Myocyte (in vitro differentiated cells): Measurements from ENCODE around the gene MLN. TPM values are rescaled to one million over a fixed set of nuclear protein-coding genes. Genes with fewer than 3 reads are reported as not detected.

ENCODE experiments used
- DNase-seq: peaks from one replicate; pipeline ENCODE4 v3.0.0-alpha.2; 2012; ENCODE audit warnings: low read depth
- total RNA-seq: library from RNA; depleted of rRNA; stranded (reverse); fragments of >200 nt; gene quantifications from 2 replicates; pipeline ENCODE4 v1.2.3, GENCODE V29; 2014

The MLN gene
- total RNA-seq, 1 donor from 2014 or later: not detected

DNA sequence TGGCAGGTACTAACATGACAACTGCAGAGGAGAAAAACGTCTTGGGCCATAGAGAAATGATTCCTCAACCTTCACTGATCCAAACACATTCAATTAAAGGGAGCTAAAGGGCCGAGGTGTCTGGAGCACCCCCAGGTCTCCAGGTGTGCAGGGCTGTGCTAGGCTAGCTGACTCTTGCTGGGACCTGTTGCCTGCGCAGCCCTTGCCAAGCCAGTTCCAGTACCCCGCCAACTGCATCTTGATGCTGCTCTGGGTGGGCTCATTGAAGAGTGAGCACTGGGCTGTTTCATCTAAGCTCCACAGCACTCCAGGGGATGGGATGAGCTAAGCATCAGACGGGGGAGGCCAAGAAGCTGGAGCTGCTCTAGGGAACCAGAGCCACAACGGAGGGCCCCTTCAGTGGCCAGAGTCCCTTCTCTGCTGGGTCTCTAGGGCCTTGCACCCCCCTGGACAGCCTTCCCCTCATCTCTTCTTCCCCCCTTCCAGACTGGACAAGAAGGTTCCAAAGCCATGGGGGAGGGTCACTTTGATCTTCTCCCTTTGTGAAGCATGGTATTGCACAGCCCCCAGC lies 30.8 kb downstream of the MLN start:
- no peak for DNase-seq

DNA sequence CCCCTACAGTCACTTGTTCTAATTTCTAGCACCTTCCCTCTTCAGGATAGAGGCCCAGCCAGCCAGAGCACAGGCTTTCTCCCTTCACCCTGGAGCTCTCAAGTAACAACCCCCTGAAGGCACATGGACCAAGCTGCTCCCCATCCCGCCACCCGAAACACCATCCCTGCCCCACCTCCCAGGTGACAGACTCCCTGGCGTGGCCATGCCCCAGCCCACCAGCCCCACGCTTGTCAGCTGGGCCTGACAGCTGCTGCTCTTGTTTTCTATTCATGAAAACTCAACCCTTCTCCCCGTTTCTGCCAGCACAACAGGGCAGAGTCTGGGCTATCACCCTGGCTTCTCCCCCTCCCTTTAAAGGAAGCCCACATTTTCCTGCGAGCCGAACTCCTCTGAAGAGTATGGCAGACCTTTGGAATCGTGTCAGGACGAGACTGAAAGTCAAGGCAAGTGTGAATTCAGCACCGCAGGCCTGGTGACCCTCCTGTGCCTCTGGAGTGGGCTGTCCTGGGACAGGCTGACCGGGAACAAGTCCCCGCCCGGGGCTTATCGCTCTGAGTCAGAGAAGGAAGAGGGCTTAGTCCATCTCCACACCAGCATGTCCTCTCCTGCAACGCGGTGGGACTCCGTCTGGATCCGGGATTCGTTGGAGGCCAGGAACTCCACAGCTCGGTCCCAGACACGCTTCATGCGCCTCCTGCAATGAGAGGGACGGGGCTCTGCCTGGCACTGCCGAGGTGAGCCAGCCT lies 31.5 kb downstream of the MLN start:
- no peak for DNase-seq

DNA sequence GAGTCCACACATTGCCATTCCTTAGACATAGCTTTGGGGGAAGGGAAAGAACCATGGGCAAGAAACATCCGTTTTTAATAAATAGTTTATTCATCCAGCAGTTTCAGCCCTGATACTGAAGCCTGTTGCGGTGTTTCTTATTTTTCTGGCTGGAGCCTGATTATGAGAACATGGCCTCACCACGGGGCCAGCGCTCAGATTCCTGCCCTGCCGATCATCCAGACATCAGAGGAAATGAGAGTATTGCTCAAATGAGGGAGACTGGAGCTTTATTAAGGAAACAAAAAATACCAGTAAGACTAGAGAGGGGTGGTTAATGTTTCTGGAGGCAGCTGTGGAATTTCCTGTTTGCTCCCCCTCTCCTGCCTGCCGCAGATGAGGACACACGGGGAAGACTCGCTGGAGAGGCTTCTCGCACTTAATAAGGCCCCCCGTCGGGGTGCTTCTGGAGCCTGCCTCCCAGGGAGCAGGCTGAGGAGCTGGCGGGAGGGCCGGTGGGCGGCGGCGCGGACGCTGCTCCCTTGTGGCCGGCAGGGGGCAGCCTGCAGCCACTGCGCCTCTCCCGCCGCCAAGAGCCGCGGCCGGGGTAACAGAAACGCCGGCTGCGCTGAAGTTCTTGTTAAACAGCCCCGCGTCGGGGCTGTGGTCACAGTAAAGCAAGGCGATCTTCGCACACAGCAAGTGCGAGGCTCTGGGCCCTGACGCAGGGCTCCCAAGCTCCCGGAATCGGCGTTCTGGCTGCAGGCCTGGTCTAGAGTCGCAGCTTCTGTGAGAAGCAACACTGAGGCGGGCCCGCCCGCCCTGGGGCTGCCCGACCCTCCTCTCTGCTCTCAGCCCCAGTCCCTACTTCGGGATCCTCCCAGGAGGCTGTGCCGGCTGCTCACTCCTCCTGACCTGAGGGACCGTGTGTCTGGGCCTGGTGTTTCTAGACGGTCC lies 32.4 kb downstream of the MLN start:
- peak; percentile 87 for DNase-seq

DNA sequence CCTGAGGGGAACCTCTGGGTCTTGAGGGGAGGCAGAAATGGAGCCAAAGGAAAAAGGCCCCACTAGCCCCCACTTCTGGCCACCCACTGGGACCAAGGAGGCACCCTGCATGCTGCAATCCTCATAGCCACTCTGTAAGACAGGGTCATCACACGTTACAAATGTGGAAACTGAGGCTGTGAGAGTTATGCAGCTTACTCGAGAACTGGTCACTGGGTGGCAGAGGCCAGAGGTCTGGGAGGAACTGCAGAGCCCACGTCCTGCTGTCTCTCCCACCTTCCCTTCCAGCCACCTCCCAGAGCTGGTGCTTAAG lies 33.0 kb downstream of the MLN start:
- DNase-seq: no peak

DNA sequence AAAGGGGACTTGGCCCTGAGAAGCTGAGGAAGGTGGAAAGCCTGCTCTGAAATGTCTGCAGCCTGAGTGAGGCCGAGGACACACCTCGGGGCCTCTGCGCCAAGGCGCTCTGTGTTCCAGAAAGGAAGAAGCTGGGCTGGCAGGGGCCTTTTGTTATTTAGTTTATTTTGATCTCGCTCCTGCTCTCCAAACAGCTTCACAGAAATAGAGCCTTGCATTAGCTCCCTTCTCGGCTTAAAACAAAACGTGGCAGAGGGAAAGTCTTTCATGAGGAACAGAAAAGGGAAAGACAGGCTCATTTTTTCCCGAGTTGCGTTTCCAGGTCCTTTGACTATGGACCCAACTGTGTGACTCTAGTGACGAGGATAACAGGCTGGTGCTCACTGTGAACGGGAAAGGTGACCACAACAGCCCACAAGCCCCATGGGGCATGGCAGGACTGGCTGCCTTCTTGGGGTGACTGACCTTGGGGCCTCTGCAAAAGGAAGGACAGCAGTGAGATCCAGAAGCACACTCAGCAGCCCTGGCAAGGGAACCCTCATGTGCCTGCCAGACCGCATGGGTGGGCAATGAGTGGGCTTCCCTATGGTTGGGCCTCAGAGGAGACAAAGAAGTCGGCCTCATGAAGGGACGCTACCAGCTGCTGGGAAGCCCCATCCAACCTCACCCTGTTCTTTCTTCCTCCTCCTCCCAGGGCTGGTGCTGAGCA lies 33.5 kb downstream of the MLN start:
- DNase-seq: no peak

DNA sequence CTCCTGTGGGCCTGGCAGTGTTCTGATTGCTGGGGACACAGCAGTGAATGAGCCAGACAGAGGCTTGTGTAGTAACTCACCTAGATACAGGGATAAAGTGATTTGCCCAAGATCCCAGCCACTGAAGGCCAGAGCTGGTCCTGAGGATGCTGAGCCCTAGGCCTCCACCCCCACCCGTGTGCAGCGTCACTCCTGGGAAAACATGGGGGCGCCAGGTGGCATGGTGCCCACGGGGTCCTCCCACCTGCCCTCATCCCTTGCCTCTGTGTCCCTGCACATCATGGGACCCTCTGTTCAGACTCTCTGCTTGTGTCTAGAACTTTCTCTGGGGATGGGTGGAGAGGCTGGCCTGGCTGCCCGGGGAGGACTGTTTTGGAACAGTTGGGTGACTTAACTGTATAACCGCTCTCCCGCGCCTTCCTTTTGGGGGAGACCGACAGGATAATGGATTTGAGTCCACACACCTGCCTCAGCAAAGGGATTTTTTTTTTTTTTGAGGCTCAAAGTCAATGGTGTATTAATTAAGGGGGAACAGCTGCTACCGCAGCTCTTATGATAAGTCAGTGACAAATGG lies 34.5 kb downstream of the MLN start:
- no peak for DNase-seq

DNA sequence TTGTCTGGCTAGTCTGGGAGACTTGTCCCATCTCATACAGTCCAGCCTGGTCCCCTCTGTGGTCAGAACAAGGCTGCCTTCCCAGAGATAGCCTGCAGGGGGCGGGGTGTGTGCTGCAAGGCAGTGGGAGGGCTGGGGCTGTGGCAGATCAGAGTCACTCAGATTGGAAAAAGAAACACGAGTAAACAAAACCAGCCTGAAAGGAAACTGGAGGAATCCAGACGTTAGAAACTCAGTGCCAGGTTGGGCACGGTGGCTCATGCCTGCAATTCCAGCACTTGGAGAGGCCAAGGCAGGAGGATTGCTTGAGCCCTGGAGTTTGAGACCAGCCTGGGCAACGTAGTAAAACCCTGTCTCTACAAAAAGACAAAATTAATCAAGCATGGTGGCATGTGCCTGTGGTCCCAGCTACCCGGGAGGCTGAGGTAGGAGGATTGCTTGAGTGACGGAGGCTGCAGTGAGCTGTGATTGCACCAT lies 35.1 kb downstream of the MLN start:
- peak; percentile 87 for DNase-seq

DNA sequence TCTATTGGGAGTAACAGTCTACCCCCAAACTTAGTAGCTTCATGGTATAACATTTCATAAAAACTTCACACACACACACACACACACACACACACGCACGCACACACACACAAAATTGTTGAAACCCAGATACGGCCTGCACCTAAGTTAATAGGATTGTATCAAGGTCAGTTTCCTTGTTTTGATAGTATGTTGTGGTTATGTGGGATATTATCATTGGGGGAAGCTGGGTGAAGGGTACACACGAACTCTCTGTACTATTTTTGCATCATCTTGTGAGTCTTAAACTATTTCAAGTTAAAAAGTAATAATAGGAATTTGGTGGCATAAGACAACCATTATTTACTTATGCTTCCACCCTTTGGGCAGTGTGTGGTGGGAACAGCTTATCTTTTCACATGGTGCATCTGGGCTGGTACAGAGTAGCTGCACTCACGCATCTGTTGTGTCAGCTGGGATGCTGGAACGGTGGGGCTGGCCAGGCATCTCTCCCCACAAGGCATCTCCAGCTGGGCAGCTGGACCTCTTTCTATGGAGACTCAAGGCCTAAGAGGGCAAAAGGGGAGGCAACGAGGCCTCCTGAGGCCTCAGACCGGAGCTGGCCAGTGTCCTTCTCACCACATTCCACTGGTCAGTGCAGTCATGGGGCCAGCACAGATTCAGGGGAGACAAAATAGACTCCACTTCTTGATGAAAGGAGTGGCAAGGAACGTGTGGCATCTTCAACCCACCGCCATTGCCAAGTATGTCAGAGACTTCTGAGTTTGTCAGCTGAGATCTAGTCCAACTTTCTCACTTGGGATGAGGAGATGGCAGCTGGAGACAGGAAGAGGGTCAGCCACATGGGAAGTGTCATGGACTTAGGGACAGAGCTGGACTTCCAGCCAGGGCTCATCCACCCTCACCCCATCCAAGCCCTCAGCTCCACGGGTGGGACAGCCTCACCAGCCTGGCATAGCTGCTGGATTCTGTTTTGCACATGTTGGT lies 36.6 kb downstream of the MLN start:
- DNase-seq: peak; percentile 91

DNA sequence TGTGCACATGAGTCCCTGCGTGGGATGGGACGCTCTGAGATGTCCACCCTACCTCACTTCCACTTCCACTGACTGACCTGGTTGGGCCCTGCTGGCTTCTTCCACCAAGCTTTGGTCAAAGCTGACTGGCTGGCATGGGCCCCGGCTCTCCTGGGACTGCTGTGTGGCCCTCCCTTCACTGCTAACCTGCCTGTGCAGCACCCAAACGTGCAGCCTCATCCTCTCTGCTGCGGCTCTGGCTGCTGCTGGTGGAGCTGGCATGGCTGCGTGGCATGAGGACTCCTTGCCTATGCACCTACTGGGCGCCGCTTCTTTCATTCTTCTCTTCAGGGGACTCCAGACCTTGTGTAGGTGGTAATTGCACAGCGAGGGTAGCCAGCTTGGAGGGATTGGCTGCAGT lies 38.4 kb downstream of the MLN start:
- DNase-seq: no peak

DNA sequence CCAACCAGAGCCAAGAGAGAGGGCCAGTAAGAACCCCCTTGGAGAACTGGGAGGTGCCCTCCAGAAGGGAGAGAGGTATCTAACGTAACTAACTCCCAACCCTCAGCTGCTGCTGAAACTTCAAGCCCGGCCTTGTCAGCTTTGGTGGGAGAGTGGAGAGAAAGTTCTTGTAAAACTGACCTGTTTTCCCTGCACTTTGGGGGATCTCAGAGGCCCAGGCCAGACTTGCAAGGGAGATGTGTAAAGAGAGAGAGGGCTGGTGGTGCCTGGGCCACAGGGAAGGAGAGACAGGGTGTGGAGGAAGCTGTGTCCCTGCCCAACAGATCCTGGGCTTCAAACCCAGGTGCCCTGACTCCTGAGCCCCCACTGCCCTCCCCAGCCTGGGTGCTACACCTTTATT lies 39.8 kb downstream of the MLN start:
- DNase-seq: no peak

DNA sequence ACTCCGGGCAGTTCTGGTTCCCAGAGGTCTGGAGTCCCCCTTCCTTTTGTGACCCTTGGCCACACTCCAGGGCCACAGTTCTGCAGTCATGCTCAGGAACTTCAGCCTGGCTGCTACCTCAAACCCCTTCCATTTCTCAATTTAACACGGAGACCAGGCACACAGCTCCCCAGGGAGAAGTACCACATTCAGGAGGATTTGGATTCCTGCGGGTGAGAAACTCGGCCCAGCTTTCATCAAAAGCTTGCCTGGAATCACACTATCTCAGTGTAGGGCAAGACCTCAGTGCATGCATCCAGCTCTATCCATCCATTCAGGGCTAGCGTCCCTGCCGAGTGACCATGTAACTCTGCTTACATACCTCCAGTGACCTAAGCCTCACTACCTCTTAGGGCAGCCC lies 40.3 kb downstream of the MLN start:
- no peak for DNase-seq

DNA sequence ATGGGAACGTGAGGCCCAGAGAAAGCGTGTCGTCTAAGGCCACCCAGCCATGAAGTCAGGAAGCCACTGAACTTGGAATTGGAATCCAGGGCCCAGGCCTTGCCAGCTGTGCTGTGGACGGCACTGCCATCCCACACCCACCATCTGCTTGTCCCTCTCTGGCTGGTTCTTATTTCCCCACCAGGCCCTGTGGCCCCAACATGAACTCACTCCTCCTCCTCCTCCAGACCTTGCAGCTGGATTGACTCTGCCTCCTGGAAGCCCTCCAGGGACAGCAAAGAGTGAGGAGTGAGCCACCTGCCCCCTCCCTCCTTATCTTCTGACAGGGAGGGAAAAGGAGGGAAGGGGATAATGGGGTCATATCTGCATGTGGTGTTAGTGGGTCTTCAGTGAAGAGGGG lies 41.1 kb downstream of the MLN start:
- no peak for DNase-seq

DNA sequence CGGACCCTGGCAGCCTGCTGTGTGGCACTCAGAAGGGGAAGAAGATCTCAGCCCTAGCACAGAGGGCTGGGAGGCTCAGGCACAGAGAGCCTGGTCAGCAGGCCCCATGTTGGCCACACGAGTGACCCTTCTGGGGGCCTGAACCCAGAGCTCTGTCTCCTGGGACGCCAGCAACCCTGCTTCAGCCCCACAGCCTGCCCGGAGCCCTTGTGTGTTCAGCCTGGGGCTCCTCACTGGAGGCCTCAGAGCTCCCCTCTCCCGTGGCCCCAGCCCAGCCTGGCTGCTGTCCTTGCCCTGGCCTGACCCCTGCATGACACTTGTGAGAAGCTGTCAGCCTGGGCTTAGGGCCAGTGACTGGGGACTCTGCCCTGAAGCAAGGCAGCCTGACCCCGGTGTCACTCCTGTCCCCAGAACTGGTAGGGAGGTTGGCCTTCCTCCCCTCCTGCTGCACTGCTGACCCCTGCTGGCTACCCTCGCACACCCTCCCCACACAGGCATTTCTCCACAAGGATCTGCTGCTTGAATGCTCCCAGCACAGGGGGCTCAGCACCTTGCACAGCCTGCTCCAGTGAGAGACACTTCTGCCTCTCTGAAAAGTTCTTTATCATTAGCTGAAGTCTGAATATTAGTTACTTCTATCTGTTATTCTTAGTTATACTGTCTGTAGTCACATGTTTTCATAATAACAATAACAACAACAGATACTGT lies 41.7 kb downstream of the MLN start:
- DNase-seq: peak; percentile 81

DNA sequence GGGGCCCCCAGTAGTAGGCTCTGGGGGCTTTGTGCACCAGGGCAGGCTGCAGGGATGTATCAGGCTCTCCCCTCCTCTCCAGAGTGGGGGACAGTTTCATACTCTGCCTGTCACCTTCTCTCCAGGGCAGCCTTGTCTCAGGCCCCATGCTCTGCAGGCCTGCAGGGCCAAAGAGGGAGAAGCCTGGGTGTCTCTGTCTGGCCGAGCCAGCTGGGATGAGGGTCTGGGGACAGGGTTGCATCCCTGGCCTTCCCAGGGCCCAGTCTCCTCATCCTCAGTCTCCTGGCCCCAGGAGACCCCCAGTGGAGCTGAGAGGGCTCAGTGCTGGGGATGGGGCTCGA lies 42.3 kb downstream of the MLN start:
- DNase-seq: no peak

DNA sequence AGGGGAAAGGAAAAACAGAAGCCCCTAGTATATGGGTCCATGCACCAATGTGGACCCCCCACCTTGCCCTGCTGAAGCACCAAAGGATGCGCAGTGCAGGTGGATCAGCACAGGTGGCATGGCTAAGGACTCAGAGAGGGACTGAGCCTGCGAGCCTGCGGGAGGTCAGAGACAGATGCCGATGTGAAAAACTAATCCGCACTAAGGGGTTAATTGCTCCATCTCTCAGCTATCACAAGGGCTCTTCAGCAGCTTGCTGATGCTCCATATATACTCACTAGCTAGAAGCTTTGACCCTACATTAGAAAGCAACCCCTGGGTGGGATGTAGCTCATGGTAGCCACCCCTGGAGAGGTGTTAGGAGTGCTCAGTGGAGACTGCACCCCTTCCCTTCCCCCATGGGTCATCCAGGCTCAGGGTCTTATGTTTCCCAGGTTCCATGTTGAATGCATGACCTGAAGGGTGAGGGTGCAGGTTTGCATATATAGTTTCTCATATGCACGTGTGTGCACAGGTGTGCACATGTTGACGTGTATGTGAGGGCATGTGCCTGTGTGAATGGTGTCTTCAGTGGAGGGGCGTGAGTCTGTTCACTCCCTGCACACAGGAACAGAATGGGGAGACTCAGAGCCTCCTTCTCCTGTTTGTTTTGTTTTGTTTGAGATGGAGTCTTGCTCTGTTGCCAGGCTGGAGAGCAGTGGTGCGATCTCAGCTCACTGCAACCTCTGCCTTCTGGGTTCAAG lies 43.7 kb downstream of the MLN start:
- DNase-seq: no peak

DNA sequence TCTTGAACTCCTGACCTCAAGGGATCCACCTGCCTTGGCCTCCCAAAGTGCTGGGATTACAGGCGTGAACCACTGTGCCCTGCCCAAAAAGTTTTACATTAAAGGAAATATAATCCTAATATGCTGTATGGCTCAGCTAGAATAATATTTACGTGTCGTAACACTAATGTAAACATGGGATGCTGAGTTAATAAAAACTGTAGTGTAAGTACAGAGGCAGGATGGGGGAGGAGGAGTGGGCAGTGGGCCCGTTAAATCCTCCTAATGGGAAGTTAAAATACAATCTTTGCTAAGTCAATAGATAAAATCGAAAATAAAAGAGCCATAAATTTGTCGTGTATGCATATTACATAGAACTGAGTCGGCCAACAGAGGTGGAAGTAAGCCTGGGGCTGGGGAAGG lies 45.0 kb downstream of the MLN start:
- DNase-seq: no peak

DNA sequence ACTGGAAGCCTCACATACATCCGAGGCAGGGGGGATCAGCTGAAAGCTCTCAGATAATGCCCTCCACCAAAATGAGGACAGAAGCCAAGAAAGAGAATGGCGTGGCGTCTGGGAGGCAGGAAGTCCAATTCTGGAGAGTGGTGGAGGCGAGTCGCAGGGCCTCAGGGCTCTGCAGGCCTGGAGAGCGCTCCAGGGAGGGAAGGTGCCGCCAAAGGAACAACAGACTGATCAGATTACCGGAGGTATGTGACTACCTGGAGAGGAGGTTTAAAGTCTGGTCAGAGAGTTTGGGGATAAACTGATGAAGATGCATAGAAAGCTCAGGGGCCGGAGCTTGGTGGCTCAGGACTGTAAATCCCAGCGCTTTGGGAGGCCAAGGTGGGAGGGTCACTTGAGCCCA lies 45.9 kb downstream of the MLN start:
- no peak for DNase-seq

DNA sequence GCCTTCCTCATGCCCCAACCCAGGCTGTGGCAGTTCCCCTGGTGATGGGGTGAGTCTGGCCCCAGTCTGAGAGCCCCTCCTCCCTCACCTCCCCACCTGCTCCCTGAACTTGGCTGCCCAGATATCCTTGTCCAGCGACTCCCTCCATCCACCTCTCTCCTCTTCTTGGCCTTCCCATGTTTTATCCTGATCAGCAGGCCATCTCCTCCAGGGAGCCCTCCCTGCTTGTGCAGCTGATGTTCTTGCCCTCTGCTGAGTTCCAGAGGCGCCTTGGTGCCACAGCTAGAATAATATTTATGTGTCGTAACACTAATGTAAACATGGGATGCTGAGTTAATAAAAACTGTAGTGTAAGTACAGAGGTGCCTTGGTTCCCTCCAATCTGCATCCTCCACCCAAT lies 46.7 kb downstream of the MLN start:
- DNase-seq: no peak
